Left ventricle myocardium inferior (tissue), 1 donor: ENCODE measurements around the gene RARB. TPM values are rescaled to one million over a fixed set of nuclear protein-coding genes. Genes with fewer than 3 reads are reported as not detected.

Experiments used
- DNase-seq: peaks from one replicate; pipeline ENCODE4 v3.0.0-alpha.2; 2020
- H3K27ac ChIP-seq: fragments of 200-600 bp; replicated peaks from 2 replicates; pipeline ENCODE4 v1.8.0; 2021
- H3K27me3 ChIP-seq: fragments of 200-600 bp; 2 replicates; pipeline ENCODE4 v1.8.0; 2021; ENCODE audit warnings: low read depth
- H3K36me3 ChIP-seq: fragments of 200-600 bp; 2 replicates; pipeline ENCODE4 v1.8.0; 2021
- H3K4me1 ChIP-seq: fragments of 200-600 bp; 2 replicates; pipeline ENCODE4 v1.8.0; 2021
- H3K4me3 ChIP-seq: fragments of 200-600 bp; 2 replicates; pipeline ENCODE4 v1.8.0; 2021; ENCODE audit warnings: mild to moderate bottlenecking, moderate library complexity
- H3K9me3 ChIP-seq: fragments of 200-600 bp; replicated peaks from 2 replicates; pipeline ENCODE4 v1.8.0; 2021
- intact Hi-C: fragments of 100-400 bp; cut with micrococcal nuclease; formaldehyde crosslinking; loops from one replicate; pipeline ENCODE4 v1.11.0; 2022
- total RNA-seq: library from RNA; stranded (reverse); fragmentation: NEBNext Ultra II Directional; extraction: Animal tissue kit (Norgen Biotek cat#: 25700); gene quantifications from one replicate; pipeline ENCODE4 v1.2.1, GENCODE V29; 2021
- TF ChIP-seq, protein P1 (sequence below): fragments of 200-600 bp; IDR thresholded peaks from 2 replicates; pipeline ENCODE4 v1.8.0; 2021; ENCODE audit warnings: antibody characterized with exemption, mild to moderate bottlenecking, borderline replicate concordance
- donor health status: DM: no; HTN: yes; CAD: no; lungs with severe emphysema.

The RARB gene
- total RNA-seq, 1 donor from 2014 or later, result 15.6 TPM

DNA sequence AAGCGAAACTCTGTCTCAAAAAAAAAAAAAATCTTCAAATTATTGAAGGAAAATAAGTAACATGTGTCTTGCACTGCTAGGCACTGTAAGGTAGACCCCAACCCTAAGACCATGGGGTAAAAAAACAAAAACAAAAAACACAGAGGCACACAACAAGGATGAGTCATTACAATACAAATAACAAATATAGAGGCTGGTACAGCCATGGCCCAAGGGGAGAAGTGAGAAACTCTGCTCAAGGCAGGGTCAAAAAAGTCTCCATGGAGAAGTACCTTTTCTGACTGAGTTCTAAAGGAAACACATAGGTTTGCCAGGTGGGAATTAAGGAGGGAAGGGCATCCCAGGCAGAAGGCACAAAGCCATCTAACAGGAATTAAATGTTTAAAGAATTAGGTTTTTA, 182.1 kb downstream of the RARB start:
- H3K36me3 ChIP-seq, result peaks cover 98% of the 10 kb centered on the region
- intact Hi-C loops, result no loop called here
- peaks cover 5% of the 10 kb centered on the region for H3K4me1 ChIP-seq
- TF ChIP-seq, protein P1, sequence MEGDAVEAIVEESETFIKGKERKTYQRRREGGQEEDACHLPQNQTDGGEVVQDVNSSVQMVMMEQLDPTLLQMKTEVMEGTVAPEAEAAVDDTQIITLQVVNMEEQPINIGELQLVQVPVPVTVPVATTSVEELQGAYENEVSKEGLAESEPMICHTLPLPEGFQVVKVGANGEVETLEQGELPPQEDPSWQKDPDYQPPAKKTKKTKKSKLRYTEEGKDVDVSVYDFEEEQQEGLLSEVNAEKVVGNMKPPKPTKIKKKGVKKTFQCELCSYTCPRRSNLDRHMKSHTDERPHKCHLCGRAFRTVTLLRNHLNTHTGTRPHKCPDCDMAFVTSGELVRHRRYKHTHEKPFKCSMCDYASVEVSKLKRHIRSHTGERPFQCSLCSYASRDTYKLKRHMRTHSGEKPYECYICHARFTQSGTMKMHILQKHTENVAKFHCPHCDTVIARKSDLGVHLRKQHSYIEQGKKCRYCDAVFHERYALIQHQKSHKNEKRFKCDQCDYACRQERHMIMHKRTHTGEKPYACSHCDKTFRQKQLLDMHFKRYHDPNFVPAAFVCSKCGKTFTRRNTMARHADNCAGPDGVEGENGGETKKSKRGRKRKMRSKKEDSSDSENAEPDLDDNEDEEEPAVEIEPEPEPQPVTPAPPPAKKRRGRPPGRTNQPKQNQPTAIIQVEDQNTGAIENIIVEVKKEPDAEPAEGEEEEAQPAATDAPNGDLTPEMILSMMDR, result no peak
- H3K9me3 ChIP-seq, result no peaks in the 10 kb centered on the region
- H3K27me3 ChIP-seq, result no peaks in the 10 kb centered on the region
- H3K4me3 ChIP-seq, result no peak overlapping the region
- no peak for DNase-seq
- H3K27ac ChIP-seq, result no peak overlapping the region

GRCh38 chr3:25610779-25611178, 182.7 kb downstream of the RARB start:
- no peak overlapping the region for H3K27ac ChIP-seq
- H3K36me3 ChIP-seq, result peaks cover 97% of the 10 kb centered on the region
- TF ChIP-seq, protein P1, result no peak
- H3K27me3 ChIP-seq, result no peaks in the 10 kb centered on the region
- no peaks in the 10 kb centered on the region for H3K9me3 ChIP-seq
- intact Hi-C loops, result no loop called here
- H3K4me3 ChIP-seq, result no peak overlapping the region
- no peaks in the 10 kb centered on the region for H3K4me1 ChIP-seq
- no peak for DNase-seq

DNA sequence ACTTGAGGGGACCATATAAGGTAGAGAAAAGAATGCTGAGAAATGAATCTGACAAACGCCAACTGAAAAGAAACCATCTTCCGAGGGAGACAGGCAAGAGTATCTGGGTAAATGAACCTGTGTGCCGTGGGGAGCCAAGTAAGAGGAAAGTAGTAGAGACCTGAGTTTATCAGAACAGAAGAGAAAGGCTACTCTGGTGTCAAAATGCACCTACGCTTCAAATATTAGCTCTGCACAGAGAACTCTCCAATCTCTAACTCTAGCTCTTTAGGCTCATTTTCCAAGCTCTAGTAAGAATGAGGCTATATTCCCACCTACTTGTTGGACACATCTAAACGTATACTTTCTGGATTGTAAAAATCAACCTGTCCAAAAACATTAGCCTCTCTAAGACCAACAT, 183.1 kb downstream of the RARB start:
- H3K36me3 ChIP-seq, result peaks cover 93% of the 10 kb centered on the region
- H3K4me1 ChIP-seq, result no peaks in the 10 kb centered on the region
- H3K4me3 ChIP-seq, result no peak overlapping the region
- no peaks in the 10 kb centered on the region for H3K9me3 ChIP-seq
- TF ChIP-seq, protein P1, result no peak
- H3K27me3 ChIP-seq, result no peaks in the 10 kb centered on the region
- no peak for DNase-seq
- no peak overlapping the region for H3K27ac ChIP-seq
- intact Hi-C loops, result no loop called here

DNA sequence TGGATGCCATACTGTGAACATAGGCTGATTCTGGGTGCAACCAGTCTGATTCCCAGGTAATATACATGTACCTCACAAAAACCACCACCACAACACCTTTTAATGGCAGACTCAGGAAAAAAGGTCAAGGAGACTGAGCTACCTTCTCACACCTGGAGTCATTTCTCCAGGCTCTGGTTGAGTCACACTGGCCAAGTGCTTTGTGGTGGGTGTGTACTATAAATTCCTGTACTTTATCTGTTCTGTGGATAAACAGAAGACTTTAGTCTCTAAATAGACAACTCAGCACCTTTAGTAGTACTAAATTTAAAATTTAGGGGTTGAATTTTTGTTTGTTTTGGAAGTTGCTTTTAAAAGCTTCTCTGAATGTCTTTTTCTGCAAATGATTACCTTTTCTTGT, 190.0 kb downstream of the RARB start:
- intact Hi-C loops, result no loop called here
- Histone ChIP-seq H3K36me3 (peaks cover 78% of the 10 kb centered on the region), H3K27me3 (no peaks in the 10 kb centered on the region), H3K9me3 (no peaks in the 10 kb centered on the region), H3K4me3 (no peak overlapping the region), H3K4me1 (no peaks in the 10 kb centered on the region), H3K27ac (no peak overlapping the region)
- DNase-seq, result no peak
- TF ChIP-seq, protein P1, result no peak

DNA sequence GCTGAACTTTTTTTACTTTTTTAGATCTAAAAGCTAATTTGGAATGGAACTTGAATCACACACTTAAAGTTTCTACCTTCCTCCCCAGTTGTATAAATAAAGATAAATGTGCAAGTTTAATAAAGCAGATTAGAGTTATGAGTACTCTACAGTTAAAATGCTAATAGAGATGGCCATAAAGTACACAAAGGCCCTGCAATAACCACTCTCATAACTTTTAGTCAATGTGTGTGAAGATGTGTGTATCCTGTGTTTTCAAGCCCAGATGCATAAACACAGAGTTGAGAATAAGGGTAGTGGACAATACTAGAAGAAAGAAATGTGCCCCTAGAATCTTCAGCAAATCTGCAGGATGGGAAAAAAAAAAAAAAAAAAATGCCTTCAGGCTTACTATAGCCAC, 191.3 kb downstream of the RARB start:
- no peaks in the 10 kb centered on the region for H3K4me1 ChIP-seq
- intact Hi-C loops, result no loop called here
- no peak overlapping the region for H3K27ac ChIP-seq
- no peak overlapping the region for H3K4me3 ChIP-seq
- no peak for DNase-seq
- TF ChIP-seq, protein P1, result no peak
- peaks cover 79% of the 10 kb centered on the region for H3K36me3 ChIP-seq
- H3K27me3 ChIP-seq, result no peaks in the 10 kb centered on the region
- no peaks in the 10 kb centered on the region for H3K9me3 ChIP-seq

DNA sequence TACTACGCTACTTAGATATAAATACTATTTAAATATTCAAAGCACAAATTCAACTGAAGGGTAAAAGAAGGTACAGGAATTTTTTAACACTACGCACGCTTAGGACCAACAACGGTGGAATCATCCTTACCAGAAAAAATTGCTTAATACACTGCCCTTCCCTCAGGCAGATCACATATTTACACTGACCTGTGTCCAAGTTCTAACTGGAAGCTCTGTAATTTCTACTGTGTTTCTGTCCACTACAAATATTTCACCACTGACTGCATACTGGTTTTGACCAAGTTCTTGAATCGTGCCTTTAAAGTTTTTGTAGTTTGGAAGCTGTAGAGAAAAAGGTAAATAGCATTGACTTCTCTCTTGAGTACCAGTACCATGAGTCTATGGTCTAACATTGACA, 192.4 kb downstream of the RARB start:
- Histone ChIP-seq H3K27ac (no peak overlapping the region), H3K36me3 (peaks cover 79% of the 10 kb centered on the region), H3K4me1 (no peaks in the 10 kb centered on the region), H3K9me3 (no peaks in the 10 kb centered on the region), H3K4me3 (no peak overlapping the region), H3K27me3 (no peaks in the 10 kb centered on the region)
- DNase-seq, result no peak
- intact Hi-C loops, result no loop called here
- TF ChIP-seq, protein P1, result no peak
